ENCODE results near the gene ARPC5. TPM values are rescaled to one million over a fixed set of nuclear protein-coding genes. Genes with fewer than 3 reads are reported as not detected.

The ARPC5 gene
- total RNA-seq, 4 donors from 2014 or later, result 59.7 to 202 (median 102) TPM

- no peak for TF ChIP-seq CTCF (IDR thresholded peaks at IDR 0.05; ENCODE audit: low read depth)
Observed at GRCh38 chr1:183597656-183598347, 37.8 kb downstream of the ARPC5 start.

GRCh38 chr1:183596500-183596899 lies 39.1 kb downstream of the ARPC5 start:
- no peak for TF ChIP-seq CTCF (IDR thresholded peaks at IDR 0.05; ENCODE audit: low read depth)

- TF ChIP-seq CTCF (IDR thresholded peaks at IDR 0.05; ENCODE audit: low read depth), result no peak
Observed at GRCh38 chr1:183595537-183595936, 40.0 kb downstream of the ARPC5 start.

GRCh38 chr1:183593356-183593755 lies 42.2 kb downstream of the ARPC5 start:
- TF ChIP-seq CTCF (IDR thresholded peaks at IDR 0.05; ENCODE audit: low read depth), result no peak

- no peak for TF ChIP-seq CTCF (IDR thresholded peaks at IDR 0.05; ENCODE audit: low read depth)
Observed at GRCh38 chr1:183592733-183593132, 42.9 kb downstream of the ARPC5 start.

GRCh38 chr1:183590244-183591191 lies 45.1 kb downstream of the ARPC5 start, which contains the start of gene NCF2:
Gene NCF2 (minus strand): TSS chr1:183590459. CDS start chr1:183590329, 130 bp downstream.
- TF ChIP-seq CTCF (IDR thresholded peaks at IDR 0.05; ENCODE audit: low read depth), result no peak

GRCh38 chr1:183589874-183590243 lies 45.7 kb downstream of the ARPC5 start:
- TF ChIP-seq CTCF (IDR thresholded peaks at IDR 0.05; ENCODE audit: low read depth), result no peak

All from subcutaneous adipose tissue (tissue), 4 donors.